Measurements from ENCODE around the gene PAX2.
"Not testable (repeated sequence)": the region's sequence is repeated elsewhere in the genome, so short reads cannot be mapped to it uniquely, and the experiment has no call there.

The PAX2 gene

DNA sequence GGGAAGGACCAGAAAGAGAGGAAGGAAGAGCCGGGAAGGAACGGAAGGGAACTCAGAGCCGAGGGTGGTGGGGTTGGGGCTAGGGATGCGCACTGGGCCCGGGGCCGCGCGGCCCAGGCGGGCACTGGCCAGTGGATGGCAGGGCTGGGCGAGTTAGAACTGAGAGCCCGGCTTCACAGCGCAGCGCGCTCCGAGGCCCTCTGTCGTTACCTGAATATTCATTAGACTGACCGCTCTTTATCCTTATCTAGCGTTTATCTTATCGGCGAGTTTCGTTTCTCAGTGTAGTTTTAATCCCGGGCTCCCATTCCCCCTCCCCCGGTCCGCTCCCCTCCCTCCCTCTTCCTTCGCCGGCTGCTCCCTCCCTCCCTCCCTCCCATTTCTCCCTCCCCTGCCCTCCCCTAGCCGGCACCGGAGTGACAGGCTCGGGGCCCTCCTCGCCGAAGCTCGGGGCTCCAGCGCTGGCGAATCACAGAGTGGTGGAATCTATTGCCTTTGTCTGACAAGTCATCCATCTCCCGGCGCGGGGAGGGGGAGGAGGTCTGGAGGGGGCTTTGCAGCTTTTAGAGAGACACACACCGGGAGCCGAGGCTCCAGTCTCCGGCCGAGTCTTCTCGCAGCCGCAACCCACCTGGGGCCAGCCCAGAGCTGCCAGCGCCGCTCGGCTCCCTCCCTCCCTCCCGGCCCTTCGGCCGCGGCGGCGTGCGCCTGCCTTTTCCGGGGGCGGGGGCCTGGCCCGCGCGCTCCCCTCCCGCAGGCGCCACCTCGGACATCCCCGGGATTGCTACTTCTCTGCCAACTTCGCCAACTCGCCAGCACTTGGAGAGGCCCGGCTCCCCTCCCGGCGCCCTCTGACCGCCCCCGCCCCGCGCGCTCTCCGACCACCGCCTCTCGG lies at the start of gene PAX2:
Gene PAX2, plus strand, starts transcription at position 596 of the 895 bp plus-strand sequence. CDS start 679 bp downstream, outside the sequence.
- no peak for DNase-seq
- intact Hi-C loops (cut with DNase I): no loop called here

DNA sequence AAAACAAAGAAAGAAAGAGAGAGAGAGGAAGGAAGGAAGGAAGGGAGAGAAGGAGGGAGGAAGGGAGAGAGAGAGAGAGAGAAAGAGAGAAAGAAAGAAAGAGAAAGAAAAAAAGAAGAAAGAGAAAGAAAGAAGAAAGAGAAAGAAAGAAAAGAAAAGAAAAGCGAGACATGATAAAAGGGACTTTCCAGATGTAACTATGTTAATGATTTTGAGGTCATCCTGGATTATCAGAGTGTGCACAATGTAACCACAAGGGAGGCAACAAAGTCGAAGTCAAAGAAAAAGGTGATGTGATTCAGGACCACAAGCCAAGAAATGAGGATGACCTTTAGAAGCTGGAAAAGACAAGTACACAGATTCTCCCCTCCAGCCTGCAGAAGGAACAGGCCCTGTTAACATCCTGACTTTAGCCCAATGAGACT lies 48.9 kb upstream of the PAX2 start:
- intact Hi-C loops (cut with DNase I): no loop called here
- no peak for DNase-seq

DNA sequence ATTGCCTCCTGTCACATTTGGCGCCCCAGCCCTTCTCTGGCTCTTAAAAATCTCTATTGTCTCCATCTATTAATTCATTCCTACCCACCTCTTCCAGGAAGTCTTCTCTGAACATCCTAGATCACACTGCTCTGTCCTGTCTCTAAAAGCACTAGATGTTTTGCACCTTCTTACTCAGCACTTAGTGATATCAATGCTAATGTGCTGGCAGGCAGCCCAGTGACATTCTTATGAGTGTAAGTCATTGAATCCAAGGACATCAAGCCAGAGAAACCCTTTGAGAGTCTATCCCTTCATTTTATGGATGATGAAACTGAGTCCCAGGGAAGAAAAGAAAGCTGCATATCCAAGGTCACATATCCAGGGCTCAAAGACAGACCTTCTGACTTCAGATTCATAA lies 48.3 kb upstream of the PAX2 start:
- no peak for DNase-seq
- intact Hi-C loops (cut with DNase I): no loop called here

DNA sequence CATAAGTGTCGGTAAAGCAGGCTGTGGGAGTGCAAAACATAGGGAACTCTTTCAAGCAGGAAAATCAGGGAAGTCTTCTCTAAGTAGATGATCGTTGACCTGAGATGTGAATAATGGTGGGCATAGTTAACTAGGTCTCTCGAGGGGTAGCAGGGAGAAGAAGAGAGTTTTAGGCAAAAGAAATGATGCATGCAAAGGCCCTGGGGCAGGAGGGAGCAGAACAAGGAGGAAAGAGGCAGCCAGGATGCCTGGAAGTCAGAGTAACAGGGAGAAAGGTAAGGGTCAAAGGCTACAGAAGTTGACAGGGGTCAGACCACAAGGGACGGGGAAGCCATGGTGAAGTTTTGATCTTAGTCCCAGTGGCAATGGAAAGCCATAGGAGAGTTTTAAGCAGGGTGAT lies 47.8 kb upstream of the PAX2 start:
- DNase-seq: no peak
- intact Hi-C loops (cut with DNase I): no loop called here

DNA sequence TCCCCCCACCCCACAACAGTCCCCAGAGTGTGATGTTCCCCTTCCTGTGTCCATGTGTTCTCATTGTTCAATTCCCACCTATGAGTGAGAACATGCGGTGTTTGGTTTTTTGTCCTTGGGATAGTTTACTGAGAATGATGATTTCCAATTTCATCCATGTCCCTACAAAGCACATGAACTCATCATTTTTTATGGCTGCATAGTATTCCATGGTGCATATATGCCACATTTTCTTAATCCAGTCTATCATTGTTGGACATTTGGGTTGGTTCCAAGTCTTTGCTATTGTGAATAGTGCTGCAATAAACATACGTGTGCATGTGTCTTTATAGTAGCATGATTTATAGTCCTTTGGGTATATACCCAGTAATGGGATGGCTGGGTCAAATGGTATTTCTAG lies 43.7 kb upstream of the PAX2 start:
- DNase-seq; intact Hi-C loops (cut with DNase I): not testable (repeated sequence)

DNA sequence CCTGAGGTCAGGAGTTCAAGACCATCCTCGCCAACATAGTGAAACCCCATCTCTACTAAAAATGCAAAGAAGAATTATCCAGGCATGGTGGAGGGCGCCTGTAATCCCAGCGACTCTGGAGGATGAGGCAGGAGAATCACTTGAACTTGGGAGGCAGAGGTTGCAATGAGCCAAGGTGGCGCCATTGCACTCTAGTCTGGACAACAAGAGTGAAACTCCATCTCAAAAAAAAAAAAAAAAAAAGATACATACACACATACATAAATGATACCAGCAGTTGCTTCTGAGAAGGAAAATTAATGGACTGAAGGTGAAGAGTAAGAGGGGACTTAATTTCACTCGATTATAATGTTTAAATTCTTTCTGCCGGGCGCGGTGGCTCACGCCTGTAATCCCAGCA lies 40.2 kb upstream of the PAX2 start:
- intact Hi-C loops (cut with DNase I): no loop called here
- DNase-seq: no peak

DNA sequence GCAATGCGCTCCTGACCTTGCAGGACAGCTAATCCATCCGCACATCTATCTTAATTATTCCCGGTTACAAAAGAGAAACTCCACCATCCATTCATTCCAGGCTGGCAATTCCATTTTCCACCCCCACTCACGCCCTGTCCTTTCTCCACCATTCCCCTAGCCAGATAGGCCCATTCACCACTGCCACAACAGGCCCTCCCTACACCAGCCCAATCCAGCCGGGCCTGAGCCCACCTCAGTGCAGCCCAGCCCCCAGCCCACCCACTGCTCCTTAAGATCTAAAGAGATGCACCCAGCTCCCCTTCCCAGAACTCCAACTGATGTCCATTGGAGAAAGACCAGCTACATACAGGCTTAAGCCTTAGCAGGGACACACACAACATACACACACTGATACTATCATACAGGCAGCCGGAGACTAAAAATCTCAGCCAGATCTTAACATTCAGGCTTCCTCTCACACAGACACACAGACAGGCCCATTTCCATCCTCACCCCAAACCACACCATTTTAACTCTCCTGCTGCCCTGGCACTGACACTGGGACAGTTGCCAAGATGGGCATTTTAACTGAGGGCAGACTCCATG lies 38.0 kb upstream of the PAX2 start:
- intact Hi-C loops (cut with DNase I): no loop called here

DNA sequence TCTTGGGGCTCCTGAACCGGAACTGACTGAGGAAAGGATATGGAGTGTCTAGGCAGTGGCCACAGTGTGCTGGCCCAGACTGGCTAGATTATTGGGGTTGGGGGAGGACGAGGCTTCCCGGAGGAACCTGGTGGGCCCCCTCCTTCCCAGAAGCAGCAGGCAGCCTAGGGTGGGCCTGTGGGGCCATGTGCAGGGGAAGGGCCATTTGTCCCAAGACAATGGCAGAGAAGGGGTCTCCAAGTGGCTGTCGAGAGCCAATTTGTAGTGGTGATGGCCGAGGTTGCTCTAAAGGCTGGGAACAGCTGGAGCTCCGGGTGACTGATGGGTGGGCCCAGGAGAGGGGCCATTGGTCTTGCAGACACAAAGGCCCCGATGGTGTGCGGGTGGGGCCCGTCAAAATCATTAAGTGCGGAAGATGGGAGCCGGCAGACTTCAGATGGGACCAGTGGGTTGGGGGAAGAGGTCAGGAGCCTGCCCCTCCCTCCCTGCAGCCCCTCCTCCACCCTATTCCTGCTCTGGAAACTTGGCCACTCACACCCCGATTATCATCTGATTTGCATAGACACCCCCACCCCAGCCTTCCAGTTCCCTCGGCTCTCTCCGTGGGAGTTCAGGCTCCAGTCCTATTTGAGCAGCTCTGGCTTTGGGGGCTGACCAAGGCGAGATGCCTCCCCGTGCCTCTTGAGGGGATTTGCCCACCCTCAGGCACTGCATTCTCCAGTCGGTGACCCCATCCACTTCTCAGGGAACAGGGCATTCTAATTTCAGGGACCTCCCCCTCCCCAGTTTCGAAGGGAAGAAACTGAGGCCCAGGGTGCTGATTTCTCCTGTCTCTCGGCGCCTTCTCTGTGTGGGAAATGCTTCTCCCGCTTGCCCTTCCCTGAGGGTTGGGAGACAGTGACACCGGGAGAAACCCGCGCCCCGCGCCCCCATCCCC lies 36.0 kb upstream of the PAX2 start:
- DNase-seq: no peak
- intact Hi-C loops (cut with DNase I): no loop called here

More for the DNA sequence above, 38.0 kb upstream of the PAX2 start:
- DNase-seq: no peak

DNA sequence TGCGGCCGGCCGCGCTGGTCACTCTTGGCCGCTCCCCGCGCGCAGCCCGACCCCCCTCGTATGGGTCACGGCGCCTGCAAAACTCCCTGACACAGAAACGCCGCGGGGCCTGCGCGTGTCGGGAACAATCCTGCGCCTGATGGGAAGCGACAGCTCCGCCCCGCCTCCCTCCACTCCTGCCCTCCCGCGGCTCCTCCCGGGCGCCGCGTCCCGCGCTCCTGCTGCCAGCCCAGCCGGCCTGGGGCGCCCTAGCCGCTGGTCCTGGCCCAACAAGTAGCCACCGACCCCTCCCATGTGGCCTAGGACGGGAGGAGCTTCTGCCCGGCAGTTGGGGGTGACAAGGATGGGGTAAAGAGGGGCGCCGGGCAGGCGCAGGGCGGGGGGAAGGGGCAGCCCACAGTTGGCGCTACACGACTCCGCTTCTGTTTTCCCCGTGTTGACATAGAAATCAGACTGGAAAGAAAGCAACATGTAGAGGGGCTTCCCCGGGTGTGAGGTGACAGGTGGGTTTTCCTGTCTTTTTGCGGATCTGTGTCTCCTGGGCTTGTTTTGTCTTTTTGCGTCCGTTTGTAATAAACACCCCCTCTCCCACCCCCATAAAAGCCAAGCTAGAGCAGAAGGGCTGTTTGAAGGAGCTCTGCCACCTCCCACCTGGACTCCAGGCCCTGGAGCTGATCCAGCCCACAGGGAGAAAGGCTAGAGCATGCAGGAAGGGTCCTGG lies 35.1 kb upstream of the PAX2 start:
- intact Hi-C loops (cut with DNase I): no loop called here
- DNase-seq: peak in 33 of 42 donors; percentile 7 to 65 (median 29)

DNA sequence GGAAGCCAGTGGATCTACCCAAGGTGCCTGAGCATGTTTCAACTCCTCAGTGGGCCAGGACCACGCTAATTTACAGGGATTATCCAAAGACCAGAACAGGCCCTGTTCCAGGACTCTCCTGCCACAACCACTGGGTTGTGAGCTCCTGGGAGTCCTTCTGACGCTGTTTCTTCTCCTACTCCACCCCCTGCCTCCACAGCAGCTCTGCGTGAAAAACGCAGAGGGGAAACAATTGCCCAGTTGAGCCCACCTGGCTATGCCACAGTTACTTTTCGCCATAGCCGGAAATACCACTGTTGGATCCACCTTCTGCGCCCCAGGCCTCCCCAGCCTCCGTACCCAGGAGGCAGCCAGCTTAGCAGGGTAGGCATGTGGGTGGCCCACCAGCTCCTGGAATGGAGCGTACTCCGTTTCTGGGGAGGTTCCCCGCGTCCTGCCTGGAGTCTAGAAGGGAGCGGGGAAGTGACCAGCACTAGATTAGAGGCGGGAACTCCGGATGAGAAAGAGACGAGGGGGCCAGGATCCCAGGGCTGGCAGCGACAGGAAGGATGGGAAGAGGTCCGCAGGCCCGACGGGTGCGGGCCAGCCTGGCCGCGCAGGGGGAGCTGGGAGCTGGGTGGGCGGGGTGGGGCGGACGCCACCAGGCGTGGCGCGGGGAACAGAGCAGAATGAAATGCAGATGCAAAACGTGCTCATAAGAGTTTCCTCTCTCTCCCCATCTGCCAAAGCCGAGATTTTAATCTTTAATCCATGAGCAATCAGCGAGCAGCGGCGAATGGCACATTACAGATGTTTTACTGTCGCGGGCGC lies 32.1 kb upstream of the PAX2 start:
- DNase-seq: no peak
- intact Hi-C loops (cut with DNase I): no loop called here

DNA sequence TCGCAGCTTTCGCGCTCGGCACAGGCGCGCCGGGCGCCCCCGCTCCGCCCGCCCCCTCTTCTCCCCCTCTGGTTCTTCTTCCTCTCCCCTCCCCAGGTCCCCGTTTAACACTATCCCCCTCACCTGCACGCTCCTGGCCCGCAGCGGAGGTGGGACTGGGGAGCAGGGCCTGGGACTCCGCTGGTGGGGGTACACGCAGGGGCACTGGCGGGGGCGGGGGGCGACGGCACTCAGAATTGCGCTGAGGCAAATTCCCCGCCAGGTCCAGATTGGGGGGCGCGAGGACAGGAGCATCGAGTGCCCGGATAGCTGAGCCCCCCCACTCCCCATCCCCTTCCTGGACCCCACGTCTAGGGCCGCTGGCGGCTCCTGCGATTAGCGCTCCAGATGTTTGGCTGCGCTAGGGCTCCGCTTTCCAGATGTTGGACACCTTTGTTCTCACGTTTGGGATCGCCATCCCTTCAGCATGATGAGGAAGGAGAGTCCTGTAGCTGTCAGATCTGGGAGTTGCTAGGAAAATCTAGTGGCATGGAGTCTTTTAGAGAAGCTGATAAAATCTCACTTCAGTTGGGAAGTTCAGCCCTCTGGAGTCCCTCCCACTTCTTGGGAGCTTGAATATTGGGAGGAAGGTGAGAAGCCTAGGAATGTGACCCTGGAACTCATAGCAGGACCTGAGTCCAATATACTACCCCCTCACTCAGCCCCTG lies 31.4 kb upstream of the PAX2 start:
- no peak for DNase-seq
- intact Hi-C loops (cut with DNase I): no loop called here

DNA sequence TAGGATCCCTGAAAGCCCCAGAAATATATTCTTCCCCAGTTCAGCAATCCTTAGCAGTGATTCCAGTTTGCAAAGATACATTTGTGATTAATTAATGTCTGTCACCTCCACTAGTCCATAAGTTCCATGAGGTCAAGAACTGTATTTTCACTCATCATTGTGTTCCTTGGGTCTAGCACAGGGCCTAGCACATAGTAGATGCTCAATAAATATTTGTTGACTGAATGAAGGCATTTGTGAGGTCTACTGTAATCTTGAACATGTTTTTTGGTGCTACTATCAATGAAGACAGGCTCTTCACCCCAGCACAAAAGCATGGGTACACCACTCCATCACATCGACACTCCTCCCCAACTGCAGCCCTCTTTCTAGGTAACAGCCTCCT lies 30.8 kb upstream of the PAX2 start:
- intact Hi-C loops (cut with DNase I): no loop called here
- DNase-seq: no peak

DNA sequence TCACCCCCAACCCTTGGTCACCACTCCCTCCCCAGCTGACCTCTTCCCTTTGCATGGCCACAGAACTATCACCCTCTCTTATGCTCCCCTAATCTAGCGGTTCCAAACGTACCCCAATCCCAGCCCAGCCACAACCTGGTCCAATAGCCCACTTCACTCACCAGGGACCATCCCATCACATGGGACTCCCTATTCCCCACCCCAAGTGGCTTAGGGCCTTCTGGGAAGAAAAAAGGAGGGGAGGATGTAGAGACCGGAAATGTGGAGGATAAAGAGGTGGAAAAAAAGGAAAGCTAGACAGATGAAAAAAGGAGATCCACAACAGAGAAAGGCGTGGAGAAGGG lies 30.3 kb upstream of the PAX2 start:
- intact Hi-C loops (cut with DNase I): no loop called here
- no peak for DNase-seq

DNA sequence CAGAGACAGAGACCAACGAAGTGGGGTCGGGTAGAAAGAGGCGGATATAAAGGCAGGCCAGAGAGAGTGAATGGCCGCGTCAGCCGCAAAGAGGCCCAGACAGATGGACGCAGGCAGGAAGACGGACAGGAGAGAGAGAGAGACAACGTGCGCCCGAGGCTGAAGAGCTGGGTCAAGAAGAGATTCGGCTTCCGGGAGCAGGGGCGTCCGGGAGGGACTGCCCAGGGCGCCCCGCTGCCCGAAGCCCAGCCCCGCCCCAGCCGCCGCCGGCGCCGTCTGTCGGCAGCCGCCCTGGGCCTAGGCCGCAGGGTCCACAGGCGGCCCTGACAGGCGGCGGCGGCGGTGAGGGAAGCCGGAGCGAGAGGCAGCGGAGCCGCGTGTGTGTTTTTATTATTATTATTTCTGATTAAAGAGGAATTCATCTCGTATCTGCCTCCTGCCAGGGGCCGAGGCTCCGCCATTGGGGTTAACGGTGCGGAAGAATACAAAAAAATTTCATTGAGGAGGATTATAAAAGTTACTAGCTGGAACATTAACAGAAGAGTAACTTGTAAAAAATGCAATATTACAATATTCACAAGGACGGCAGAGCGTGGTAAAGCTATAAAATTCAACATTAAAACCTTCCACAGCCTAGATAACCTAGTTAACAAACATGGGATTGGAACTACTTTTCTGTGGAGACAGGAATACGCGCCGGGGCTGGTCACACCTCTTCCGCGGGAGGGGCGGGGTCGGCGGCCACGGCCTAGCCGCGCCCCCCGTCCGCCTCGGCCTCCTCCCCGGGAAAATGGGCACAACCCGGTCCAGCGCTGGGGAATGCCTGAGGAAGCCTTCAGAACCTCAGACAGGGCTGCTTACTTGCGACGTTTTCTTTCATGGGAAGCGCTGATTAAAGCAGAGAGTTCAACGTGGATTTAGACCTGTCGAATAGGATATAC lies 29.7 kb upstream of the PAX2 start:
- intact Hi-C loops (cut with DNase I): no loop called here
- DNase-seq: no peak

DNA sequence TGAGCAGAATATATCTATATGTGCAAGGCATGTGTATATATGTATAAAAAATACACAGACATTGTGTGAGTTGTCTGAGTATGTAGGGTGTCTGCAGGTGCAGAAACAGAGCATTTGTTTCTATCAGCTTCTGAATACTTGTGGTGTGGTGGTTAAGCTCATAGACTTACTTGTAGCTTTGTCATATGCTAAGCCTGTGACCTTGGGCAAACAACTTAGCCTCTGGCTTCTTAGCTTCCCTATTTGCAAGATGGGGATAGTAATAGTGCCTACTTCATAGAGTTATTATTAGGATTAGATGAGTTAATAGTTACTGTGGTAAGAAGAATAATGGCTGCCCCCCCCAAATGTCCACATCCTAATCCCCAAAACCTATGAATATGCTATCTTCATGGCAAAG lies 28.2 kb upstream of the PAX2 start:
- intact Hi-C loops (cut with DNase I): no loop called here

DNA sequence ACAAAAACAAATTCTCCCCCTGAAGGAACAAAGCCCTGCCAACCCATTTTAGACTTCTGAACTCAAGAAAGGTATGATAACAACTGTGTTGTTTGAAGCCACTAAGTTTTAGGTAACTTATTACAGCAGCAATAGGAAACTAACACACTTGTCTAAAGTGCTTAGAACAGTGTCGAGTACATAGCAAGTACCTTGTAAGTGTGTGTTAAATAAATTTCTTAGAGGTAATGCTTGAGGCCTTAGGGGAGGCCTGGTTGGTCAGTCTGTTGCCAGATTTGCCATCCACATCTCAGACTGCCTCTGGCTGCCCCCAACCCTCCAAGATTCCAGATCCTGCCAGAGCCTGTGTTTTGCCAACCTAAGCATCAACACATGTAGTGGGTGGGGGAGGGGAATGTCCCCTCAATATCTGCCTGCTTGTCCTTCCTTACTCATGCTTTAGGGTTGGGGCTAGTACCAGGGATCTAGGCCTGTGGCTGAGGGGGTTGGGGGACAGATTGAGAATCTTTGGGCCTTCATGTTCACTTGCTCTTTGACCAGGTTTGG lies 27.1 kb upstream of the PAX2 start:
- DNase-seq: no peak
- intact Hi-C loops (cut with DNase I): no loop called here

More for the DNA sequence above, 28.2 kb upstream of the PAX2 start:
- no peak for DNase-seq

Measured in head of caudate nucleus (tissue), 42 donors.